Right lobe of liver (tissue), 6 donors: Measurements from ENCODE around the gene UBE2F. TPM values are rescaled to one million over a fixed set of nuclear protein-coding genes. Genes with fewer than 3 reads are reported as not detected.

Source experiments
- ATAC-seq, 4 donors: fragments of 200-7000 bp; cut with Tn5 transposase; one replicate each; pipeline ENCODE4 v1.9.1; 2020; ENCODE audit warnings: mild to moderate bottlenecking in 4 of 4, moderate library complexity in 4 of 4
- DNase-seq, 3 donors: peaks; one replicate each; pipeline ENCODE4 v3.0.0-alpha.2; 2020
- H3K27ac ChIP-seq, 3 donors: fragments of 200-600 bp; one replicate each; pipeline ENCODE4 v1.8.0; 2022
- H3K27me3 ChIP-seq, 2 donors: fragments of 200-600 bp; one replicate each; pipeline ENCODE4 v1.8.0; 2022
- H3K36me3 ChIP-seq, 4 donors: fragments of 200-600 bp; sonication (generic) in 1 of 4; one replicate each; pipeline versions ENCODE4 v1.5.1 to v1.8.0; 2017 to 2022; ENCODE audit warnings: control low read depth in 1 of 4
- H3K4me1 ChIP-seq, 4 donors: fragments of 200-600 bp; sonication (generic) in 1 of 4; one replicate each; pipeline versions ENCODE4 v1.5.1 to v1.8.0; 2017 to 2022; ENCODE audit warnings: control low read depth in 1 of 4
- H3K4me3 ChIP-seq, 3 donors: fragments of 200-600 bp; one replicate each; pipeline ENCODE4 v1.8.0; 2022
- H3K9me3 ChIP-seq, 4 donors: fragments of 200-600 bp; sonication (generic) in 1 of 4; one replicate each; pipeline versions ENCODE4 v1.5.1 to v1.8.0; 2017 to 2022; ENCODE audit warnings: control low read depth in 1 of 4
- CTCF ChIP-seq, 4 donors: fragments of 200-600 bp in 3 of 4; fragments of 450-650 bp in 1 of 4; IDR thresholded peaks; one replicate each; pipeline versions ENCODE4 v1.5.1 to v1.8.0; 2016 to 2022; ENCODE audit warnings: antibody characterized with exemption in 4 of 4, mild to moderate bottlenecking in 2 of 4
- POLR2A ChIP-seq: fragments of 450-650 bp; IDR thresholded peaks from one replicate; pipeline ENCODE4 v1.6.1; 2017; ENCODE audit warnings: antibody characterized with exemption, mild to moderate bottlenecking
- WGBS: methylation state at CpG from one replicate; pipeline ENCODE4 v1.1.6; 2018; ENCODE audit warnings: low coverage, low lambda C conversion rate; ENCODE audit not compliant: insufficient coverage; ENCODE audit errors: missing lambda C conversion rate; 5-methylcytosine and 5-hydroxymethylcytosine counted together
- intact Hi-C, 2 donors: fragments of 100-400 bp; cut with DNase I; formaldehyde crosslinking; loops; one replicate each; pipeline versions ENCODE4 v1.11.2 to v1.14.1; 2022
- total RNA-seq, 6 experiments: library from RNA; depleted of rRNA in 2 of 6; stranded (reverse); fragments of >200 nt in 2 of 6; fragmentation: NEBNext Ultra II Directional in 3 of 6; extraction: Animal tissue kit (Norgen Biotek cat#: 25700) in 3 of 6; gene quantifications; one replicate each; pipeline versions ENCODE4 v1.1.0 to v1.2.4, GENCODE V29; 2016 to 2023
- donor health status: DM: no; HTN: yes; CAD: no.
- donor health status: DM: no; HTN: no; CAD: no.
- donor health status: DM: no; HTN: no; CAD: no.
- donor health status: DM: no; HTN: yes; CAD: no.
- donor health status: DM: no; HTN: yes; CAD: no.

UBE2F gene
- total RNA-seq, 6 experiments from 2014 or later = 23.3 to 44.9 (median 28.3) TPM

GRCh38 chr2:237934186-237934585, 32.6 kb upstream of the UBE2F start:
- H3K27ac ChIP-seq = no peak overlapping the region
- intact Hi-C loops = no loop called here
- no peak overlapping the region for H3K4me3 ChIP-seq
- no peak for DNase-seq
- no peaks in the 10 kb centered on the region for H3K36me3 ChIP-seq
- no peaks in the 10 kb centered on the region for H3K27me3 ChIP-seq
- no peak for ATAC-seq
- TF ChIP-seq CTCF (IDR thresholded peaks at IDR 0.05) (no peak), POLR2A (no peak)
- 92% methylated on average over 2 of the region's 5 CpGs for WGBS
- H3K4me1 ChIP-seq = no peaks in the 10 kb centered on the region
- H3K9me3 ChIP-seq = no peaks in the 10 kb centered on the region

- Histone ChIP-seq H3K4me3 (no peak overlapping the region), H3K9me3 (no peaks in the 10 kb centered on the region), H3K36me3 (no peaks in the 10 kb centered on the region), H3K4me1 (no peaks in the 10 kb centered on the region), H3K27ac (no peak overlapping the region), H3K27me3 (no peaks in the 10 kb centered on the region)
- TF ChIP-seq POLR2A (no peak), CTCF (IDR thresholded peaks at IDR 0.05) (no peak)
- DNase-seq (no peak), ATAC-seq (no peak)
- intact Hi-C loops = no loop called here
- WGBS = 78% methylated on average over 11 of the region's 11 CpGs
These were observed 30.9 kb upstream of the UBE2F start for GRCh38 chr2:237935740-237936452.

- ATAC-seq (no peak), DNase-seq (no peak)
- intact Hi-C loops = no loop called here
These were observed 27.6 kb upstream of the UBE2F start for GRCh38 chr2:237939251-237939650.

GRCh38 chr2:237940828-237941227, 26.0 kb upstream of the UBE2F start:
- ATAC-seq = no peak
- Histone ChIP-seq H3K27me3 (no peaks in the 10 kb centered on the region), H3K4me1 (no peaks in the 10 kb centered on the region), H3K27ac (no peak overlapping the region), H3K4me3 (no peak overlapping the region), H3K36me3 (no peaks in the 10 kb centered on the region), H3K9me3 (no peaks in the 10 kb centered on the region)
- intact Hi-C loops = no loop called here
- DNase-seq = no peak
- no peak for TF ChIP-seq CTCF (IDR thresholded peaks at IDR 0.05)
- TF ChIP-seq POLR2A = no peak

More at GRCh38 chr2:237939251-237939650, 27.6 kb upstream of the UBE2F start:
- no peak for TF ChIP-seq CTCF (IDR thresholded peaks at IDR 0.05)
- no peak for TF ChIP-seq POLR2A
- Histone ChIP-seq H3K27me3 (no peaks in the 10 kb centered on the region), H3K4me1 (no peaks in the 10 kb centered on the region), H3K9me3 (no peaks in the 10 kb centered on the region), H3K27ac (no peak overlapping the region), H3K36me3 (no peaks in the 10 kb centered on the region), H3K4me3 (no peak overlapping the region)

- 69% methylated on average over 1 of the region's 2 CpGs for WGBS
These were observed 25.6 kb upstream of the UBE2F start for GRCh38 chr2:237941239-237941638.

More at GRCh38 chr2:237941239-237941638, 25.6 kb upstream of the UBE2F start:
- Histone ChIP-seq H3K9me3 (no peaks in the 10 kb centered on the region), H3K4me1 (no peaks in the 10 kb centered on the region), H3K27me3 (no peaks in the 10 kb centered on the region), H3K27ac (no peak overlapping the region), H3K4me3 (no peak overlapping the region), H3K36me3 (no peaks in the 10 kb centered on the region)
- intact Hi-C loops = no loop called here
- no peak for DNase-seq
- TF ChIP-seq CTCF (IDR thresholded peaks at IDR 0.05) (no peak), POLR2A (no peak)
- no peak for ATAC-seq
